Measurements from ENCODE around the gene RAB36.

- TF ChIP-seq CTCF (conservative IDR thresholded peaks at IDR 0.05; ENCODE audit: low read length) (no peak), EZH2phosphoT487 (IDR thresholded peaks at IDR 0.05; ENCODE audit: borderline replicate concordance) (no peak)
These were observed 2.2 kb upstream of the RAB36 start for GRCh38 chr22:23143119-23143518.
